Measurements from ENCODE around the gene CALHM3. TPM values are rescaled to one million over a fixed set of nuclear protein-coding genes. Genes with fewer than 3 reads are reported as not detected.

Gene CALHM3
- polyA plus RNA-seq, 4 donors = 0.05 to 0.10 TPM; not detected in 2

DNA sequence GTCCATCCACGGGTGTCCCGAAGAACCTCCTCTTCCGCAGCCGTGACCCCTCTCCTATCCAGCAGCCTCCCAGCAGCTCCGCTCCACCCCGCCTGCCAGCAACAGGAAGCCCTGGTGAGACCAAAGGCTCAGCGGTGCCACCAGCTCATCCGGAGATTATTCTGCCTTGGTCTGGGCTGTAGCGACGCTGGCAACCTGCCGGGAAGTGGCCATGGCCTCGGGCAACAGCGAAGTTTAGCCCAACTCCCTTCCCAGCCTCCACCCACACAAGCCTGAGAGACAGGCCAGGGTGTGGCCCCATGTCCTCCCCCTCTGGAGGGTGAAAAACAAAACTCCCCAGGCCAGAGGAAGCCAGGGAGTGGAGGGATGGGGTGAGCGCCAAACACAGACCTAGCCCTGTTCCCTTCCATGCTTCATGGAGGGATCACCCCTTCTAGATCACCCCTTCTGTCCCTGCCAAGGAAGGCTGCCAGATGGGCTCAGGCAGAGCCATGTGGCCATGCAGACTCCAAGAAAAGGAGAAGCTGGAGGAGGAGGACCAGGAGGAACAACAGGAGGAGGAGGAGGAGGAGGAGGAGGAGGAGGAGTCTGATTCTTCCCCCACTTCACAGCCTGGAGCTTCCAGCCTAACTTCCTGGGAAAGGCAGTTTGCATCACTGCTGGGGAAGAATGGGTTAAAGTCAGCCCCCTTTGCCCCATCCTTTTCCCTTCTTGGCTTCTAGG is 27.8 kb downstream of the CALHM3 start:
- no peak for DNase-seq (ENCODE audit: low read depth in 4 of 4, low spot score in 3 of 4)

DNA sequence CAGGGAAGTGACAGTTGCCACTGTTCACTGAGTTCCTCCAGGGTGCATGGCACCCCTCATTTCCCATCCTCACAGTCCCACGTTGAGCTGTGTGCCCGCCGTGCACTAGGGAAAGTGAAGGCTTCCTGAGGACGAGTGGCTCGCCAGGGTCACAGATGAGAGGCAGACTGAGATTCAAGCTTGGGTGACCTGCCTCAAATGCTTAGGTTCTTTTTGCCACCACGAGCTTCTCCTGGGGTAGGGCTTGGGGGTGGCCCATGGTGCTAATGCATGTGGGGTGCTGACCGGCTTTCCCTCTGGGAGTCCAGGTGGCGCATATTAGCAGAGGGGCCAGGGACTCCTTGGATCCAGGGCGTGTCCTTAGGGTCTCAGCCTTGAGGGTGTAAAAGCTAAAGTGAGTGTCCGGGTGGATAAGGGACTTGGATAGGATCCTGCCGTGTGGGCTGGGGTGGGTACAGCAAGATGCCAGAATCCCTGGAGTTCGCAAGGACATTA is 28.8 kb downstream of the CALHM3 start:
- DNase-seq (ENCODE audit: low read depth in 4 of 4, low spot score in 3 of 4) = no peak

DNA sequence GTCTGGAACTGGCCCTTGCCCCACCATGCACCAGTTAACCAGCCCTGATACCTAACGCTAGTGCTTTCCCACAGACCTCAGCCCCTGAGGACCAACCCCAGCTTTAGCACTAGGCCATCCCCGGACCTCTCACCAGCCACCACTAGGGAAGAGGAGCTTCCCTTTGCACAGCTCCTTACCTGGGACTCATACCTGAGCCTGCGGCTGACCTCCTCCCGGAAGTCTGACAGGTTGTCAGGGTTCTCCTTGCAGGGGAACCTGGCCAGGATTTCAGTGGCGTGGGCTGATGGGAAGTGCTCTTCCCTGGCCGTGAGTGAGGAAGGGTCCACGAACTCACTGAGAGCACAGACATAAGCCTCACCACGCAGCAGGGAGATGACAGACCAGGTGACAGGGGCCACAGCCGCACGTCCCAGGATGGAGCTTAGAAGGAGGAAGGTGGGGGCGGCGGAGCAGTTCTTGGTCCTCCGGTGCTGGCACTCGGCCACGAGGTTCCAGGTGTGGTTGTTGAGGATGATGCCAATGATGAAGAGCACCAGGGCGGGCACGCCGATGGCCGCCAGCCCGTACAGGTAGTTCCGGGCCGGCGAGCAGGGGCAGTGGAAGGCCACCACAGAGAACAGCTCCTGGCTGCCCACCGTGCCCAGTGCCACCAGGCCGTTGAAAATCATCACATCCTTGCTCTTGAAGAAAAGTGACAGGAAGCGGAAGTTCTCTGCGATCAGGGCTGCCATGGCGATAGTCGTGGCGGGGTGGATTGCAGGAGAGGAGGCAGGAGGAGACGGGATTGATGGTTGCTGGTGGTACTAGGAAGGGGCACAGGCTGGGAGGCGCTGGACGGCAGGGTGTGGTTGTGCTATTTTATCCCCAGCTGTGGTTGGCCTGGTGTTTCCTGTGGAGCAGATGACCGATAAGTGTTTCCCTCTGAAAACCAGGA is 29.6 kb downstream of the CALHM3 start:
- DNase-seq (ENCODE audit: low read depth in 4 of 4, low spot score in 3 of 4) = no peak

DNA sequence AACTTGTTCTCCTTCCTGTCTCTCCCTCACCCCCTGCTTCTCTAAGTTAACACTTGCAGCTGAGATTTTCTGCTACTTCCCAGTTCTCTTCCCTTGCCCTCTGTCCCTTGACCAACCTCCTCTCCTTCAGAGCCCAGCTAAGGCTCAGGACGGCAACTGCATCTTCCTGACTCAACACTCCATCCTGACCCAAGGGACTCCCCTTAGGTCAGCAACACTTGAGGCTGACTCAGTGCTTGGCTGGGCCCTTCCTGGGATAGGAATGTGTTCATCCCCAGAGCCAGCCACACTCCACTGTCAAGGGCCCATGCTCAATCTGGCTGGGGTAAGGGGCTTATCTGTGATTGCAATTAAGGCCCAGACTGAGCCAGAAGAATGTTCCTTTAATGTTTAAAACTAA is 30.3 kb downstream of the CALHM3 start:
- DNase-seq (ENCODE audit: low read depth in 4 of 4, low spot score in 3 of 4) = no peak

DNA sequence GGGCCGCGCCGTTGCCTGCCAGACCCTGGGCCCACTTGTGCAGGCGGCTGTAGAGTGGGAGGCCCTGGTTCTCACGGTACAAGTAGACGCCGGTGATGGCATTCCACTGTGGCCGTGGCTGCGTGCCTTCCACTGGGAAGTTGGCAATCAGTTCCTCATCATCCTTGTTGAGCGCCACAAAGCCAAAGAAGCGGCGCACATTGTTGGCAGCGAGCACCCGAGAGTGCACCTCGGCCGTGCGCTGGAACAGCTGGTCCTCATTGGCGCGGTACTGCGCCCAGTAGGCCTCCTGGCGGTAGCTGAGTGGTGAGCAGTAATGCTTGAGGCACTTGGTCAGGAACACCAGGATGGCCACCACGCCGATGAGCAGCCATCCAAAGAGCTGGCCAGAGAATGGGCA is 31.9 kb downstream of the CALHM3 start:
- DNase-seq (ENCODE audit: low read depth in 4 of 4, low spot score in 3 of 4) = no peak

DNA sequence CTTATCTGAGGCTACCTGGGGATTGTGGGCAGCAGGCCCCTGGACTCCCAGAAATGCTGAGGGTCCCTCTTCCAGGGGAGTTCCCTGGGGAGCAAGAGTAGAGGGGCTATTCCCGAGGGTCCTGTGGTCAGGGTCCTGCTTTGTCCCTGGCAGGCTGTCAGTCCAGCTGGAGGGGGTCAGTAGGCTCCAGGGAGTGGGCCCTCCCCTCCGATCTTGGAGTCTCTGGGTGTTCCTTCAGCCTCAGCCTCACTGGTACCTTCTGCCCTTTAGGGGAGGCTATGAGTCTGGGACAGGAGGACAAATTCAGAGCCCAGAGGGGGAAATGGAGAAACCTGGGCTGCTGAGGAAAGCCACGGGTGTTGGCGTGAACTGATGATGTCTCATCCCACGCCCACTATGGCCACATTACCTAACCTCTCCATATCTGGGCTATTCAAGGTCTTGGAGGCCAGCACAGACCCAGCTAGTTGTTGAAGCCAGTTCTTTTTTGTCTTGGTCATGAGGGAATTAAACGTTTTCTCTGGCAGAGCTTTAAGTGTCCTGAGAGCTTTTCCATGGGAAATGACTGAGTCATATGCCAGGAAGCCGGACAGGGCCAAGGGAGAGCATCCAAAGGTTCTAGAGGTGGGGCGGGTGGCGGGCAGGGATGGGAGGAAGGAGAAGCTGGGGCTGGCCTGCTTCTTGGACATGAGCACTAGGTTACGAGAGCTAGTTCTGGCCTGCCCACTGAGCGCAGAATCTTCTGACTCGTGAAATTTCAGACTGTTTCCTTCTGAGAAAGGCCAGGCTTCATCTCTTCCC is 33.1 kb downstream of the CALHM3 start:
- no peak for DNase-seq (ENCODE audit: low read depth in 4 of 4, low spot score in 3 of 4)

DNA sequence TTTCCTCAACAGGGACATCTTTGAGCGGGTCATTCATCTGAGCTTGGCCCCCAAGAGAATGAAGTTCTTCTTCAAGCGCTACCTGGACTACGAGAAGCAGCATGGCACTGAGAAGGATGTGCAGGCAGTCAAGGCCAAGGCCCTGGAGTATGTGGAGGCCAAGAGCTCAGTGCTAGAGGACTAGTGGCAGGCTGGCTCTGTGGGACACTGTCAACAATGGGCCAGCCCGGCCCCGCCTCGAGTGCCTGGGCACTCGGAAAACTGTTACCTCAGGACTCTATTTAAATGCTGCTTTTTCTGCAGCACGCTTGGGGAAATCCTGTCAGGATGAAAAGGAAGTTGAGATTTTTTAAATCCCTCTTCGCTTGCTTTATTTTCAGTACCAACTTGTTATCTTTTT is 33.7 kb downstream of the CALHM3 start:
- no peak for DNase-seq (ENCODE audit: low read depth in 4 of 4, low spot score in 3 of 4)

DNA sequence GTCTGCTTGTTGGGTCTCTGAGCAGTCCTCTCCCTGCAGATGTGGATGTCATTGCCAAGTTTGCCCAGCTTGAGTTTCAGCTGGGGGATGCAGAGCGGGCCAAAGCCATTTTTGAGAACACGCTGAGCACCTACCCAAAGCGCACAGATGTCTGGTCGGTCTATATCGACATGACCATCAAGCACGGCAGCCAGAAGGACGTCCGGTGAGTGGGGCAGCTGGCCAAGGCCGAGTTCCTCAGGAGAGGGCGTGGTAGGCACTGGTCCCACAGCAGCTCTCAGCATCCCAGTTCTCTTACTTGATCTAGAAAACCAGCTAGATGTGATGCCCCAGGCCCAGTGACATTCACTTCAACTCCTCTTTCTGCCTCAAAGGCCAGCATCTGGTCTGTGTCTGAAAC is 34.6 kb downstream of the CALHM3 start:
- DNase-seq (ENCODE audit: low read depth in 4 of 4, low spot score in 3 of 4) = no peak

DNA sequence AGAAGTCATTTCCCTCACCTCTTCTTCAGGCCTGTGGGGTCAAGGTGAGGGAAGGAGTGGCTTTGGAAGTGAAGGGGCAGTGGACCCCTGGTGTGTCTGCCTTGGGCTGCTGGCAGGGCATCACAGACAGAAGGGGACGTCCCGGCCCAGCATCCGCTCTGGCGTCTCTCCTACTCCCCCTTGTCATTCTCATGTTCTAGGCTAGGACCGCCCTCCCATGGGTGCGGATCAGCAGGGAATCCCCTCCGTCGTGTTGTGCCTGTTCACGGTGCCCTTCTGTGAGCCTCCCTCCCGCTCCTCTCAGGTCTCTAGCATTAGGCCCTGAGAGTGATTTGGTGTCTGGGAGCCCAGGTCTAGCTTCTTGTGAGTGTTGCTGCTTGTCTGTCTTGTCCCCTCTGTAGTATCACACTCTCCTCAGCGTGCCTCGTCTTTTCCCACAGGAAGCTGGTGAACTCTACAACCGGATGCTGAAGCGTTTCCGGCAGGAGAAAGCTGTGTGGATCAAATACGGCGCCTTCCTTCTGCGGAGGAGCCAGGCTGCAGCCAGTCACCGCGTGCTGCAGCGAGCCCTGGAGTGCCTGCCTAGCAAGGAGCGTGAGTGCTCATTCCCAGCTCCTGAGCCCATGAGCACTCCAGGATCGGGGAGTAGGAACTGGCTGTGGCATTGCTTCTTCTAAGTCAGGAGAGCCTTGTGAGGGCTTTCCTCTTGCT is 35.4 kb downstream of the CALHM3 start:
- DNase-seq (ENCODE audit: low read depth in 4 of 4, low spot score in 3 of 4) = no peak

DNA sequence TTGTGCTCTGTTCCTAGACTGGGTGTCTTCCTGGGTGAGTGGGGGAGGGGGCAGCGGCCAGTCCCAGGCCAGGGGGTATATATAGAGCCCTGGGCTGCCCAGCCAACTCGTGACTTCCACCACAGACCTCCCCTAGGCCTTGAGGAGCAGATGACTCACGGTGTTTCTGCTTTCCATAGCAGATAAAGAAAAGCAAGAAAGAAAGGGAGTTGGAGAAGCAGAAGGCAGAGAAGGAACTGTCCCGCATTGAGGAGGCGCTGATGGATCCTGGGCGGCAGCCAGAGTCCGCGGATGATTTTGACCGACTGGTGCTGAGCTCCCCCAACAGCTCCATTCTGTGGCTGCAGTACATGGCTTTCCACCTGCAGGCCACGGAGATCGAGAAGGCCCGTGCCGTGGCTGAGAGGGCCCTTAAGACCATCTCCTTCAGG is 37.0 kb downstream of the CALHM3 start:
- DNase-seq (ENCODE audit: low read depth in 4 of 4, low spot score in 3 of 4) = no peak

DNA sequence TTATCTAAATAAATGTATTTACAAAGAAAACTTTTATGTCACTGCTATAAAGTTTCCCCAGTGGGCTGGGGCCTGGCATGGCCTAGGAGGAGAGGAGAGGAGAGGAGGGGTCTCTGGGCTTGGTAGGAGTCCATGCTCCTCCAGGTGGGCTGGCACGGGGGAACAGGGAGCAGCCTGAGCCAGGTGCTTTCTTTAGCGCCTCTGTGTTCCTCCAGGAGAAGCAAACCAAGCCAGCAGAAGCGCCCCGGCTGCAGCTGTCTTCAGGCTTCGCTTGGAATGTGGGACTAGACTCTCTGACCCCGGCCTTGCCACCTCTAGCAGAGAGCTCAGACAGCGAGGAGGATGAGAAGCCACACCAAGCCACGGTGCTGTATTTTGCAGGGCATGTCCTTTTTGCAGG is 37.4 kb downstream of the CALHM3 start:
- no peak for DNase-seq (ENCODE audit: low read depth in 4 of 4, low spot score in 3 of 4)

DNA sequence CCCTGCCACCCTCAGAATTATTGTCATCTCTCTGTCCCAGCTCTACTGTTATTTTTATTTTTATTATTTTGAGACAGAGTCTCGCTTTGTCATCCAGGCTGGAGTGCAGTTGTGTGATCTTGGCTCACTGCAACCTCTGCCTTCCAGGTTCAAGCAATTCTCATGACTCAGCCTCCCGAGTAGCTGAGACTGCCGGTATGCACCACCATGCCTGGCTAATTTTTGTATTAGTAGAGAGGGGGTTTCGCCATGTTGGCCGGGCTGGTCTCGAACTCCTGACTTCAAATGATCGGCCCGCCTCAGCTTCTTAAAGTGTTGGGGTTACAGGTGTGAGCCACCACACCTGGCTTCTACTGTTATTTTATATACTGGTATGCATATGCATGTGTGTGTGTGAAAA is 37.8 kb downstream of the CALHM3 start:
- no peak for DNase-seq (ENCODE audit: low read depth in 4 of 4, low spot score in 3 of 4)

DNA sequence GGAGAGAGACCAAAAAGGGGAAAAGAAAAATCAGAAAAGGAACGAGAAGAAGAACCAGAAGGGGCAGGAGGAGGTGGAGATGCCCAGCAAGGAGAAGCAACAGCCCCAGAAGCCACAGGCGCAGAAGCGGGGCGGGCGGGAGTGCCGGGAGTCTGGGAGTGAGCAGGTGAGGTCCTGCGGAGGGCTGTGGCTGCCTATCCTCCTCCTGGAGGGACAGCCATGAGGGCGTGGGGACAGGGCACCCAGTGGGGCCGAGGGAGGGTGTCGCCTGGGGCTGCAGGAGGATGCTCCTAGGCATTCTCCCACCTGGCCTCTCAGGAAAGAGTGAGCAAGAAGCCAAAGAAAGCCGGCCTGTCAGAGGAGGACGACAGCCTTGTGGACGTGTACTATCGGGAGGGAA is 38.6 kb downstream of the CALHM3 start:
- no peak for DNase-seq (ENCODE audit: low read depth in 4 of 4, low spot score in 3 of 4)

DNA sequence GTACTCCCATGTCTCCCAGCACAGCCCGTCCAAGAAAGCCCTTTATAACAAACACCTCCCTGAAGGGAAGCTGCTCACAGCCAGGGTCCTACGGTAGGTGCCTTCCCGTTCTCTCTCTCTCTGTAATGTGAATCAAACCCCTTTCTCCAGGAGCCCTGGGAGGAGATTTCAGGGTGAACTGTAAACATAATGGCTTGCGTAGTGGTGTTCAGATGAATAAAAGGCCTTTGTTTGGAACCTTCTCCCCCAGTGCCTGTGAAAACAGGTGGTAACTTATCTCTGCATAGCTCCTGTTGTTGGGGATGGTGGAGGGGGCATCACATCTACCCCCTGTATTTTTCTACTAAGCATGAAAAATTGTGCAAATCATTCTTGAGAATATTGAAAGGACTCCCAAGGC is 39.3 kb downstream of the CALHM3 start:
- DNase-seq (ENCODE audit: low read depth in 4 of 4, low spot score in 3 of 4) = no peak

DNA sequence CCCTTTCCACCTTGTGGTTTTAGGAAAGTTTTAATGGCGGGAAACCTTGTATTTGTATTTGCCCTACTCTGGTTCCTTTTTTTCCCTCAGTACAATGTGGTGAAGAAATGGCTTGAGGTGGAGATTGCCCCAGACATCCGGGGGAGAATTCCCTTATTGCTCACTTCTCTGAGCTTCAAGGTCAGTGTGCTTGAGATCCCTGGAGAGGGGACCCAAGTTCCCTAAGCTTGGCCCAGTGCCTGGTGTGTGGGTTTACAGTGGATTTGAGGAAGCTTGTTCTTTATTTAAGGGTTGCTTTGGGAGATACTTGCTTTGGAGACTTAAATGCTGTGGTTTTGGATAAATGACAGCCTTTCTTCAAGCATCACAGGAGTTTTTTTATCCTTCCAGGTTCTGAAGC is 45.2 kb downstream of the CALHM3 start:
- DNase-seq (ENCODE audit: low read depth in 4 of 4, low spot score in 3 of 4) = no peak

DNA sequence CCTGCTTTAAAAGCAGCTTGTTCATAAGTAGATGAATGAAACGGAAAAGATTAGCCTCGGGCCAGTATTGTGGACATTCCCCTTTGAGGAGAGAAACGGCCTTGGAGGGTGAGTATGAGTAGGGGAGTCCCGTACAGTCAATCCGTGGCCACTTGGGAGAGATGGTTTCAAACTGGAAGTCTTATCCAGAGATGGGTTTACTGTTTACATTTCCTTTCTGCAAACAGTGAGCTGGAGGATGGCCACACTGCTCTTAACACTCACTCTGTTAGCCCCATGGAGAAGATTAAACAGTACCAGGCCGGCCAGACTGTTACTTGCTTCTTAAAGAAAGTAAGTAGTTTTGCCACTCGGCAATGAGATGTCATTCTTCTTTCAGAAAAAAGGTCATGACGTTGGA is 47.1 kb downstream of the CALHM3 start:
- DNase-seq (ENCODE audit: low read depth in 4 of 4, low spot score in 3 of 4) = no peak

DNA sequence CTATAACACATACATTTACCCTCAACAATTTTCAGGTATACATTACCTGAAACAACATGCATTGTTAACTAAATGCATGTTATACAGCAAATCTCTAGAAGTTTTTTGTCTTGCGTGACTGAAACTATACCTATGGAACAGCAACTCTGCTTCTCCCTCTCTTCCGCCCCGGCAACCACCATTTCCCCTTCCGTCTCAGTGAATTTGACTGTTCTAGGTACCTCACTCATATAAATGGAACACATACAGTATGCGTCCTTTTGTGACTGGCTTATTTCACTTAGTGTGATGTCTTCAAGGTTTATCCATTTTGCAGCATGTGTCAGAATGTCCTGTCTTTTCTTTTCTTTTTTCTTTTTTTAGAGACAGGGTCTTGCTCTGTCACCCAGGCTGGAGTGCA is 49.4 kb downstream of the CALHM3 start:
- no peak for DNase-seq (ENCODE audit: low read depth in 4 of 4, low spot score in 3 of 4)

DNA sequence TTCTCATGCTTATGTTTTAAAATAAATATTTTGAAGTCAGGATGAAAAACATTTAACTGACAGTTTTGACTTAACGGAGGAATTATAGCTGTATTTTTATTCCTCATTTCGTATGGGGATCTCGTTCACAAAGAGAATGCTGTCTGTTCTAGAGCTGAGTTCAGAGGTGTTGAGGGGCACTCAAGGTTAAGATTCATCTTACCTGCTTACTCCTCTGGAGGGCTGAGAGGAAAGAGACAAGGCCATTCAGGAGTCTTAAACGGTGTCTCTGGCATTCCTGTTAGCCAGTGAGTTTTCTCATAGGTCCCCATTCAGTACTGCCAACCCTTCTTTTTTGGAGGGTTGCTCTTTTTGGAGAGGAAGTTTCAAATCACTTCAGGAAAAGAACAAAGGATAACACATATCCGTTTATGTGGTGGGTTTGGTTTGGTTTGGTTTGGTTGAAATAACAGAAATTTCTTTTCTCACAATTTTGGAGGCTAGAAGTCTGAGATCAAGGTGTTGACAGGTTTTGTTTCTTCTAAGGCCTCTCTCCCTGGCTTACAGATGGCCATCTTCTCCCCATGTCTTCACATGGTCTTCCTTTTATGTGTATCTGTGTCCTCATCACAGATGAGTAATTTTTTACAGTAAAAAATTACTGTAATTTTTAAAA is 49.9 kb downstream of the CALHM3 start:
- DNase-seq (ENCODE audit: low read depth in 4 of 4, low spot score in 3 of 4) = no peak

DNA sequence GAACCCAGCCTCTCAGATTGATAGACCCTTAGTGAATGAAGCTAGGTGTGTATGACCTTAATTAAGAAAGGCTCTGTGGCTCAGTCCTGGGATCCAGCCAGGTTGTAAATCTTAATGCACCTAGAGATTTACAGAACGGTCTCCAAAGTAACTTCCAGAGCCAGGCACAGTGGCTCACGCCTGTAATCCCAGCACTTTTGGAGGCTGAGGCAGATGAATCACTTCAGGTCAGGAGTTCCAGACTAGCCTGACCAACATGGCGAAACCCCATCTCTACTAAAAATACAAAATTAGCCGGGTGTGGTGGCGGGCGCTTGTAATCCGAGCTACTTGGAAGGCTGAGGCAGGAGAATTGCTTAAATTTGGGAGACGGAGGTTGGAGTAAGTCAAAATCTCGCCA is 51.2 kb downstream of the CALHM3 start:
- DNase-seq (ENCODE audit: low read depth in 4 of 4, low spot score in 3 of 4) = no peak

DNA sequence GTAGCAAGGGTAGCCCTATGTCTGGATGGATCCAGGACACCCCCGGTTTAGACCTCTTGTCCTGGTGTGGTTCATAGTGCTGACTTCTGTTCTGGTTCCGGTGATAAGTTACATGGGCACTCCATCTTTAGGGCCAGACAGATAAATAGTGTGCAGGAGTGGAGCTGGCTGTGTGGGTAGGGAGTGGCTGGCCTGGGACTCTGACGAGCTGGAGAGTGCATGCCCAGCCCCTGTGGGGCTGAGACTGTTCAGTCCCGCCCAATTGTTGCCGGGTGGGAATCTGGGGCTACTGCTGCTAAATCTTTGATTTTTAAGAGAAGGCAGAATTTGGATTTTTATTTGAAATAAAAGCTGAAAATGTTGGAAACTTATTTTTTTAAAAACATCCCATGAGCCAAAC is 55.3 kb downstream of the CALHM3 start:
- no peak for DNase-seq (ENCODE audit: low read depth in 4 of 4, low spot score in 3 of 4)

Data from right renal pelvis (tissue), 4 donors.